ENCODE results near the gene PROSER2.

Gene PROSER2

DNA sequence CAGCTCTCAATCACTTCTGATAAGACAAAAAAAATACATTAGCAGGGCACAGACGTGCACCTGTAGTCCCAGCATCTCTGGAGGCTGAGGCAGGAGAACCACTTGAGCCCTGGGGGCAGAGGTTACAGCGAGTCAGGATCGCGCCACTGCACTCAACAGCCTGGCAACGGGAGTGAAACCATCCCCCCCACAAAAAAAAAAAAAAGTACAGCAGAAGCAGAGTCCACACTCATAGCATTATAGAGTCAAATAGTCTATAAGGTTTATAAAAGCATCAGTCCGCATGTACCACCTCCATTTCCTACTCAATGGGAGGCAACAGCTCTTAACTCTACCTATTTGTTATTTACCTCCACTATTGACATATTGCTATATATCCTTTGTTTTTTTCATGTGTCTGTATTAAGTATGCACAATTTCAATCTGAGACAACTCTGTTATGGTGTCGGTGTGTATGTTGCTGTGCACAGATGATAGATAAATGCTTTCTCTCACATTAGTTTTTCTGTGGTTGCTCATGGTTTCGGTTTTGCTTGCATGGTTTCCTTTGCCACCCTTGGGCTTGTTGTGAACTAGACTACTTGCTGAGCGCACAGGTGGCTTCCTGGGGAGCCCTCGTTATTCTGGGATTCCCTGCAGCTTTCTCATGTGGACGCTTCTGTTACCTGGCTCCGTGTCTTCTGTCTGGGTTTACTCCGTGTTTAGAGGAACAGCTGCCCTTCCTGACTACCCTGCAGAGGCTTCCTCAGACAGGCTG lies 40.4 kb downstream of the PROSER2 start:
- H3K4me3 ChIP-seq (ENCODE audit: control insufficient read depth, low read depth, low read length) = no peak overlapping the region
- TF ChIP-seq, protein P1, sequence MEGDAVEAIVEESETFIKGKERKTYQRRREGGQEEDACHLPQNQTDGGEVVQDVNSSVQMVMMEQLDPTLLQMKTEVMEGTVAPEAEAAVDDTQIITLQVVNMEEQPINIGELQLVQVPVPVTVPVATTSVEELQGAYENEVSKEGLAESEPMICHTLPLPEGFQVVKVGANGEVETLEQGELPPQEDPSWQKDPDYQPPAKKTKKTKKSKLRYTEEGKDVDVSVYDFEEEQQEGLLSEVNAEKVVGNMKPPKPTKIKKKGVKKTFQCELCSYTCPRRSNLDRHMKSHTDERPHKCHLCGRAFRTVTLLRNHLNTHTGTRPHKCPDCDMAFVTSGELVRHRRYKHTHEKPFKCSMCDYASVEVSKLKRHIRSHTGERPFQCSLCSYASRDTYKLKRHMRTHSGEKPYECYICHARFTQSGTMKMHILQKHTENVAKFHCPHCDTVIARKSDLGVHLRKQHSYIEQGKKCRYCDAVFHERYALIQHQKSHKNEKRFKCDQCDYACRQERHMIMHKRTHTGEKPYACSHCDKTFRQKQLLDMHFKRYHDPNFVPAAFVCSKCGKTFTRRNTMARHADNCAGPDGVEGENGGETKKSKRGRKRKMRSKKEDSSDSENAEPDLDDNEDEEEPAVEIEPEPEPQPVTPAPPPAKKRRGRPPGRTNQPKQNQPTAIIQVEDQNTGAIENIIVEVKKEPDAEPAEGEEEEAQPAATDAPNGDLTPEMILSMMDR (conservative IDR thresholded peaks at IDR 0.05; ENCODE audit: control insufficient read depth, insufficient read depth, low read depth, low read length) = no peak
- no peak for DNase-seq (ENCODE audit: low read depth)

DNA sequence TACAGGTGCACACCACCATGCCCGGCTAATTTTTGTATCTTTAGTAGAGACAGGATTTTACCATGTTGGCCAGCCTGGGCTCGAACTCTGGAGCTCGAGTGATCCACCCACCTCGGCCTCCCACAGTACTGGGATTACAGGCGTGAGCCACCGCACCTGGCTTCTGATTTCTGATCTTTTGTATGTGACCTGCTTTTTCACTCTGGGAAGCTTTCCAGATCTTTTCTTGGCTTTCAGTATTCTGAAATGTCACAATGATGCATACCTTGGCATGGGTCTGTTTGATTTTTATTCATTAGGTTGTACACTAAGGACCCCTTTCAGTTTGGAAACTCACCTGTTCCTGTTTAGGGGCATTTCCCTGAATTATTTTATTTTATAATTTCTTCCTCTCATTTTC lies 41.6 kb downstream of the PROSER2 start:
- DNase-seq (ENCODE audit: low read depth) = no peak
- TF ChIP-seq, protein P1 (conservative IDR thresholded peaks at IDR 0.05; ENCODE audit: control insufficient read depth, insufficient read depth, low read depth, low read length) = no peak
- H3K4me3 ChIP-seq (ENCODE audit: control insufficient read depth, low read depth, low read length) = no peak overlapping the region

DNA sequence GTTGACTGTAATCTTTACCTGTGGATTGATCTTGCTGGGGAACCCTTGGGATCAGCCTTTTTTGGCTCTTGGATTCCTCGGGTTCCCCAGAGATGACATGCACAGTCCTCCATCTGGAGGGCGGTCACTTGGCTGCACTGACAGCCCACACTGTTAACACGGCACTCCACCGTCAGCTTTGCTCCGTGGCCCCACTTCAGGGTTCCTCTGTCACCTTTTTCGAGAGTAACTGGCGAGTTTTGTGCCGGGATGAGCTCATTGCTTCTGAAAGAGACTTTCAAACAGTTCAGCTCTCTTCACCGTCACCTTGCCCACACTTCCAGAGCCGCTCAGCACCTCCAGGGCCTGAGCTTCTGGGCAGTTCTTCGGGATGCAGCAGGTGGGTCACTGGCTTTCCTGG lies 42.4 kb downstream of the PROSER2 start:
- no peak overlapping the region for H3K4me3 ChIP-seq (ENCODE audit: control insufficient read depth, low read depth, low read length)
- DNase-seq (ENCODE audit: low read depth) = no peak
- TF ChIP-seq, protein P1 (conservative IDR thresholded peaks at IDR 0.05; ENCODE audit: control insufficient read depth, insufficient read depth, low read depth, low read length) = no peak

DNA sequence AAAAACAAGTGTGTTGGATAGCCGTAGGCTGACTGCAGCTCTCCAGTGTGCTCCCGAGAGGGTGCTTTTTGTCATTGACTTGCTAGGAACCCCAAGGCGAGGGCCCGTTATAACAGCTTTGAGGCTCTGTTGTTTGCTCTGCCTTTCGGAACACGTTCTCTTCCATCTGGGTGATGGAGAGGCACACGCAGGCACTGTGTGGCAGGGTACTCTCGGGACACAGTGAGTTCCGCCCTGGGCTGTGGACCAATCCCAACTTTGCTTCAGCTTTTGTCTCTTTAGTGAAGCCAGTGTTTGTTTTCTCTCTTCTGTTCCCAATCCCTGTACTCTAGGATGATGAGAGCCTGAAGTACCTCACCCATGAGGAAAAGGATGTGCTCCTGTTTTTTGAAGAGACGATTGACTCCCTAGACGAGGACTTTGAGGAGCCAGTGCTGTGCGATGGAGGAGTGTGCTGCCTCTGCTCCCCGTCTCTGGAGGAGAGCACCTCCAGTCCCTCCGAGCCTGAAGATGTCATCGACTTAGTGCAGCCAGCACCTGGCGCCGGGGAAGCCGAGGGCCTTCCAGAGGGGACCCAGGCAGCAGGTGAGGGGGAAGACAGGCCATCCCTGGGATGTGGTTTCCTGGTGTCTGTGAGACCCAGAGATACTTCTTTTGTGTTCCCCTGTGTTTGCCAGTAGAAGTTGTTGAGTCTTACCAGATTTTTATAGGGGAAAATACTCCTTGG lies 43.2 kb downstream of the PROSER2 start:
- TF ChIP-seq, protein P1 (conservative IDR thresholded peaks at IDR 0.05; ENCODE audit: control insufficient read depth, insufficient read depth, low read depth, low read length) = no peak
- H3K4me3 ChIP-seq (ENCODE audit: control insufficient read depth, low read depth, low read length) = no peak overlapping the region
- DNase-seq (ENCODE audit: low read depth) = no peak

DNA sequence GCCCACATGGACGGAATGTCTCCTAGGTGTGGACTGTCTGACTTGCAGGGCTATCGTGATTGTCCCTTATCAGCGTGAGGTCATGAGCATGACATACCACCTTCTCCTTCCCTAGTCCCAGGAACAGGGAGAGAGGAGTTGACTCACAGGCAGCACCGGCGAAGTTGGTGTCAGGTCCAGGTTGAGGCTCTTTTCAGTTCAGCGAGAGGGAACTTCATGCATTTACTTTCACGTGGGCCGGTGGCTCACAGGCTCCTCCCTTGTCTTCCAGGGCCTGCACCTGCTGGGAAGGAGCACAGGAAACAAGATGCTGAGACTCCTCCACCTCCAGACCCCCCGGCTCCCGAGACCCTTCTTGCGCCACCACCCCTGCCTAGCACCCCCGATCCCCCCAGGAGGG lies 46.1 kb downstream of the PROSER2 start:
- no peak for DNase-seq (ENCODE audit: low read depth)
- TF ChIP-seq, protein P1 (conservative IDR thresholded peaks at IDR 0.05; ENCODE audit: control insufficient read depth, insufficient read depth, low read depth, low read length) = no peak
- H3K4me3 ChIP-seq (ENCODE audit: control insufficient read depth, low read depth, low read length) = no peak overlapping the region

DNA sequence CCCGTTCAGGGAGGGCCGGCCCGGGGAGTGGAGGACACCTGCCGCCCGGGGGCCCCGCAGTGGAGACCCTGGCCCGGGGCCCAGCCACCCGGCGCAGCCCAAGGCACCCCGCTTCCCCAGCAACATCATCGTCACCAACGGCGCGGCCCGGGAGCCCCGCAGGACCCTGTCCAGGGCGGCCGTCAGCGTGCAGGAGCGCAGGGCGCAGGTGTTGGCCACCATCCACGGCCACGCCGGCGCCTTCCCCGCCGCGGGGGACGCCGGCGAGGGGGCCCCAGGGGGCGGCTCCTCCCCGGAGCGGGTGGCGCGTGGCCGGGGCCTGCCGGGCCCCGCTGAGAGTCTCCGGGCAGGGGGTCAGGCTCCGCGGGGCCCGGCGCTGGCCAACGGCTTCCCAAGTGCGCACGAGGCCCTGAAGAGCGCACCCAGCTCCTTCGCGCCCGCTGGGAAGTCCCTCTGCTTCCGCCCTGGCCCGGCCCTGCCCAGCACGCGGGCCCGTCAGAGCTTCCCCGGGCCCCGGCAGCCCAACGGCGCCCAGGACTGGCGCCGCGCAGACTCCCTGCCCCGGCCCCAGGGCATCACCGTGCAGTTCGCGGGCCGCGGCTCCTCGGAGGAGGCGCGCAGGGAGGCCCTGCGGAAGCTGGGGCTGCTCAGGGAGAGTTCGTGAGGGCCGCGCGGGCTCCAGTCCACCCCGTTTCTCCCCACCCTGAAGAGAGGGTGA lies 46.7 kb downstream of the PROSER2 start:
- no peak for DNase-seq (ENCODE audit: low read depth)
- H3K4me3 ChIP-seq (ENCODE audit: control insufficient read depth, low read depth, low read length) = no peak overlapping the region

More for the DNA sequence above, 46.7 kb downstream of the PROSER2 start:
- TF ChIP-seq, protein P1 (conservative IDR thresholded peaks at IDR 0.05; ENCODE audit: control insufficient read depth, insufficient read depth, low read depth, low read length) = no peak
